Testis (tissue), 2 donors: Measurements from ENCODE around the gene STAG1.

ENCODE experiments used
- CTCF ChIP-seq, 3 experiments: fragments of 450-650 bp in 2 of 3; fragments of 200-600 bp in 1 of 3; sonication (generic) in 1 of 3; IDR thresholded peaks; one replicate each; pipeline ENCODE4 v1.5.1; 2016 to 2019; ENCODE audit warnings: antibody characterized with exemption in 3 of 3, mild to moderate bottlenecking in 2 of 3, moderate library complexity in 1 of 3
- POLR2A ChIP-seq: fragments of 450-650 bp; IDR thresholded peaks from one replicate; pipeline ENCODE4 v1.6.1; 2017; ENCODE audit warnings: antibody characterized with exemption, mild to moderate bottlenecking, moderate library complexity

GRCh38 chr3:136473716-136474326 lies 278.4 kb downstream of the STAG1 start:
- no peak for TF ChIP-seq CTCF (IDR thresholded peaks at IDR 0.05)
- no peak for TF ChIP-seq POLR2A
